ENCODE measurements around the gene COL26A1.
"Not testable (repeated sequence)": the region's sequence is repeated elsewhere in the genome, so short reads cannot be mapped to it uniquely, and the experiment has no call there.

Gene COL26A1

DNA sequence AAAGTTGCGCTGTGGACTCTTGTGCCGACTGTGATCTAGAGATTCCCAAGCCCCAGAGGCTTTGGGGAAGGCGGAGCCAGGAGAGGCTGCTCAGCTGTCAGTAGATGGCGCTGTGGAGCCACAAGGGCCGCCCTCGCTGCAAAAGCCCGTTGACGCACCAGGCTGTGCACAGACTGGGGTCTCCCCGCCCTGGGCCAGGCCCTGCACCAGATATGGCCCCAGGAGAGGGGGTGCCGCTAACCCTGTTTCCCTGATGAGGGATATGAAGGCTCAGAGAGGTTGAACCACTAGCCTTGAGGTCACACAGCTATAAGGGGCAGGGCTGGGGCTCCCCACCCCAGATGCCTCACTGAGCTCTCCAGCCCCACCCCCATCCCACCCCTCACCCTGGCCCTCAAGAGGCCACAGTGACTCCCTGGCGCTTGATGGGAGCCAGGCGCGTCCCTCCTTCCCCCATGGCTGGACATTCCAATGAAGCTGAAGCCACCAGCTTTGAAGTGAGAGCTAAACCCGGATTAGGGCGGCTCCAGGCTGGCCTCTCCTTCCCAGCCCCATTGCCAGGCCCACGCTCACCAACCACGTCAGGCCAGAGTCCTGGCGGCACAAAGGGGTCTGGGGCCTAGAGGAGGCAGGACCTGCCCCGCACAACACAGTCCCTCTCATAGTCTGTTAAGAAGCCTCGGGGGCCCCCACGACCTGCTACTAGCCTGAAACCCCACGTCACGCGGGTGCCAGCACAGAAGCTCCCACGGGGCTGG lies 240.0 kb downstream of the COL26A1 start:
- DNase-seq: peak; percentile 37

DNA sequence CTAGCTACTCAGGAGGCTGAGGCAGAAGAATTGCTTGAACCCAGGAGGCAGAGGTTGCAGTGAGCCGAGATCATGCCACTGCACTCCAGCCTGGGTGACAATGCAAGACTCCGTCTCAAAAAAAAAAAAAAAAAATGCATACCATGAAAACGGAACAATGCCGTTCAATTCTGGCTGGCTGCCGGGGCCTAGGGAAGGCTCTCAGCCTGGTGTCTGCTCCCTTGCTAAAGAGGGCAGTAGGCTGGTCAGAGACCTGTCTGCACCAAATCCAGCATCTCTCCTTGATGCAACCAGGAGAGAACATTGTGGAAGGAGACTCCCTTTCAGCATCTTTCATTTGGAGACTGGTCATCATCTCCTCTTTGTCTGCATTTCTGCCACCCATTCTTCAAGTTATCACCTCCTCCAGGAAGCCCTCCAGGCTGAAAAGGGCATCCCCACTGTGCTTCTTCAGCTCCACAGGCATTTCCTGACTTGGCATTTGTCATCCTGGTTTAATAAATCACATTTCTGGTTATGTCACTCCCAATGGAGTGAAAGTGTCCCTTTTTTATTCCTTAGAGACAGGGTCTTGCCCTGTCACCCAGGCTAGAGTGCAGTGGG lies 241.8 kb downstream of the COL26A1 start:
- DNase-seq: no peak

- not testable (repeated sequence) for DNase-seq
Measured at GRCh38 chr7:101604934-101605332, 242.3 kb downstream of the COL26A1 start.

GRCh38 chr7:101605611-101606497 lies 243.2 kb downstream of the COL26A1 start:
- no peak for DNase-seq

GRCh38 chr7:101606498-101606923 lies 243.8 kb downstream of the COL26A1 start:
- DNase-seq: no peak

Measured in activated effector memory CD4-positive, alpha-beta T cell treated with Interleukin-2 at 50 U/mL for 16 hours (primary cell).